GM23248 (cell line): ENCODE data around the gene COP1. TPM values are rescaled to one million over a fixed set of nuclear protein-coding genes. Genes with fewer than 3 reads are reported as not detected.

Experiments
- DNase-seq: peaks from one replicate; pipeline ENCODE4 v3.0.0-alpha.2; 2015
- H2AFZ ChIP-seq: fragments of 200-600 bp; sonication (generic); 2 replicates; pipeline ENCODE4 v1.6.1; 2016; ENCODE audit warnings: antibody characterized with exemption
- H3F3A ChIP-seq: fragments of 200-600 bp; sonication (generic); 2 replicates; pipeline ENCODE4 v1.6.1; 2016; ENCODE audit warnings: mild to moderate bottlenecking, antibody characterized with exemption, mixed run types; ENCODE audit not compliant: insufficient read depth
- H3K27ac ChIP-seq: fragments of 200-600 bp; sonication (generic); 2 replicates; pipeline ENCODE4 v1.5.1; 2016; ENCODE audit warnings: mild to moderate bottlenecking
- H3K27me3 ChIP-seq: fragments of 200-600 bp; sonication (generic); replicated peaks from 2 replicates; pipeline ENCODE4 v1.6.1; 2016; ENCODE audit warnings: mild to moderate bottlenecking; ENCODE audit not compliant: insufficient read depth
- H3K36me3 ChIP-seq: fragments of 200-600 bp; sonication (generic); 2 replicates; pipeline ENCODE4 v1.6.1; 2016; ENCODE audit warnings: low read depth, mild to moderate bottlenecking
- H3K4me1 ChIP-seq: fragments of 200-600 bp; sonication (generic); 2 replicates; pipeline ENCODE4 v1.6.1; 2016; ENCODE audit warnings: mild to moderate bottlenecking; ENCODE audit not compliant: insufficient read depth
- H3K4me2 ChIP-seq: fragments of 200-600 bp; sonication (generic); one replicate; pipeline ENCODE4 v1.6.1; 2016; ENCODE audit warnings: mild to moderate bottlenecking; ENCODE audit not compliant: unreplicated experiment
- H3K4me3 ChIP-seq: fragments of 200-600 bp; sonication (generic); 2 replicates; pipeline ENCODE4 v1.5.1; 2016; ENCODE audit warnings: mild to moderate bottlenecking
- H3K79me2 ChIP-seq: fragments of 200-600 bp; sonication (generic); 2 replicates; pipeline ENCODE4 v1.6.1; 2016; ENCODE audit warnings: mild to moderate bottlenecking; ENCODE audit not compliant: insufficient read depth
- H3K9ac ChIP-seq: fragments of 200-600 bp; sonication (generic); 2 replicates; pipeline ENCODE4 v1.6.1; 2016; ENCODE audit warnings: mild to moderate bottlenecking
- H3K9me2 ChIP-seq: fragments of 200-600 bp; sonication (generic); 2 replicates; pipeline ENCODE4 v1.6.1; 2016; ENCODE audit warnings: mixed run types, mild to moderate bottlenecking, moderate library complexity; ENCODE audit not compliant: insufficient read depth
- H3K9me3 ChIP-seq: fragments of 200-600 bp; sonication (generic); one replicate; pipeline ENCODE4 v1.6.1; 2017; ENCODE audit warnings: low read depth
- H4K20me1 ChIP-seq: fragments of 200-600 bp; sonication (generic); 2 replicates; pipeline ENCODE4 v1.6.0; 2016; ENCODE audit not compliant: insufficient read depth
- EZH2 ChIP-seq: fragments of 200-600 bp; sonication (generic); IDR thresholded peaks from 2 replicates; pipeline ENCODE4 v1.6.1; 2018; ENCODE audit warnings: antibody characterized with exemption, mild to moderate bottlenecking; ENCODE audit not compliant: insufficient read depth, poor library complexity, severe bottlenecking
- EZH2phosphoT487 ChIP-seq: fragments of 200-600 bp; sonication (generic); IDR thresholded peaks from 2 replicates; pipeline ENCODE4 v1.6.1; 2018; ENCODE audit warnings: antibody characterized with exemption, moderate library complexity, mild to moderate bottlenecking, low read depth; ENCODE audit not compliant: insufficient read depth
- WGBS, 2 experiments: methylation state at CpG; one replicate each; pipeline ENCODE4 v1.1.6; 2015 to 2017; ENCODE audit warnings: low lambda C conversion rate in 2 of 2, low coverage in 1 of 2; ENCODE audit errors: missing lambda C conversion rate in 2 of 2; 5-methylcytosine and 5-hydroxymethylcytosine counted together
- in situ Hi-C: fragments of 300-500 bp; cut with MboI; formaldehyde crosslinking; loops from 2 replicates; pipeline ENCODE4 v1.15.0; 2020
- polyA plus RNA-seq: library from polyadenylated mRNA; unstranded; fragments of >200 nt; fragmentation: Nextera tagmentation; extraction: Ambion mirVana; gene quantifications from 2 replicates; pipeline ENCODE4 v1.2.1, GENCODE V29; 2016
- total RNA-seq: library from RNA; depleted of rRNA; stranded (reverse); fragments of >200 nt; shearing (Covaris generic); gene quantifications from 2 replicates; pipeline ENCODE4 v1.2.3, GENCODE V29; 2014

The COP1 gene
- total and polyA plus RNA-seq, 2 experiments from 2014 or later: 42.4 to 55.1 TPM

- no peak for TF ChIP-seq EZH2
- TF ChIP-seq EZH2phosphoT487: no peak
- Histone ChIP-seq H3F3A (no peaks in the 10 kb centered on the region), H3K79me2 (peaks cover 23% of the 10 kb centered on the region), H4K20me1 (no peaks in the 10 kb centered on the region), H3K9me2 (no peaks in the 10 kb centered on the region), H3K27me3 (no peaks in the 10 kb centered on the region), H3K4me3 (no peak overlapping the region), H3K9ac (no peak overlapping the region), H2AFZ (no peak overlapping the region), H3K4me1 (no peaks in the 10 kb centered on the region), H3K9me3 (no peaks in the 10 kb centered on the region), H3K36me3 (no peaks in the 10 kb centered on the region), H3K4me2 (no peak overlapping the region), H3K27ac (no peak overlapping the region)
- DNase-seq: no peak
- in situ Hi-C loops: loop anchor here (25.0 kb wide), 1 partner anchor 579 kb away; no protein-coding TSS in a partner anchor
- WGBS, 2 experiments: 47 to 64% methylated on average over 1 of the region's 1 CpG
These were observed 140.4 kb downstream of the COP1 start for GRCh38 chr1:176066709-176067108.

DNA sequence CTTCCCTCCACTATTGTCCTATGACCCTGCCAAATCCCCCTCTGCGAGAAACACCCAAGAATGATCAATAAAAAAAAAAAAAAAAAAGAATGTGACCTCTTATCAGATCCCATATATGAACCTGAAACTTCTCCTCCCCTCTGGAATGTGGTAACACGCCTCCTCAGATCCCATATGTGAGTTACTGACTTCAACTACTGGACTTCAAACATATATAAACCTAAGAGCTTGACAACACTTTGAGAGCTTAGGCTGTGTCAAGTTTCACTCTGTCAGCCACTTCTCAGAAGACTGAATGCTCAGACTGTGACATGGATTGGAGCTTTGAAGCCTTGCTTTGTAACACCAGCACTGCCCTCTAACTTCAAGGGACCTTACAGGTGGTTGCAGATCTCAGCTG is 148.4 kb downstream of the COP1 start:
- no peak overlapping the region for H3K27ac ChIP-seq
- H3K9me3 ChIP-seq: no peaks in the 10 kb centered on the region
- WGBS, 2 experiments: 78 to 95% methylated on average over 2 of the region's 2 CpGs
- H4K20me1 ChIP-seq: no peaks in the 10 kb centered on the region
- H3K36me3 ChIP-seq: no peaks in the 10 kb centered on the region
- no peak overlapping the region for H3K4me3 ChIP-seq
- no peaks in the 10 kb centered on the region for H3K27me3 ChIP-seq
- no peaks in the 10 kb centered on the region for H3K4me1 ChIP-seq
- no peaks in the 10 kb centered on the region for H3K9me2 ChIP-seq
- H3K79me2 ChIP-seq: peaks cover 7% of the 10 kb centered on the region
- H2AFZ ChIP-seq: no peak overlapping the region
- no peaks in the 10 kb centered on the region for H3F3A ChIP-seq
- DNase-seq: no peak
- TF ChIP-seq EZH2phosphoT487: no peak
- no peak for TF ChIP-seq EZH2
- in situ Hi-C loops: loop anchor here (25.0 kb wide), 1 partner anchor 571 kb away; no protein-coding TSS in a partner anchor
- no peak overlapping the region for H3K9ac ChIP-seq
- H3K4me2 ChIP-seq: no peak overlapping the region

DNA sequence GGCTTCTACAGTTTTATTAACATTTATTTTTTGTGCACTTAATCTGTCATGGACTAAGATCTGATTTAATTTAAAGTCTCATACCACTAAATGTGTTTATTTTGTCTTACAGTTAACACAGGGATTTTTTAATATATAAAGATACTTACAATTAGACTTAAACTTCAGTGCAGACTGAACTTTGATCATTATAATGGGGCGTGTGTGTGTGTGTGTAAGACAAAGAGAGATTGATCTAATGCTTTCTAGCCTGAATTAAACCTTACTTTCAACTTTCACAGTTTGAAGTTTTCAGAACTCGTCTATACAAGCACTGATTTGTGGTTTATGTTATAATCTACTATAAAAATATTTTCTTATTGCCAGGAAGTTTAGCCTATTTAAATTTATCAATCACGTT is 150.8 kb downstream of the COP1 start:
- no peaks in the 10 kb centered on the region for H4K20me1 ChIP-seq
- peaks cover 6% of the 10 kb centered on the region; the same call in 1 of the 2 replicates for H3F3A ChIP-seq
- H3K4me2 ChIP-seq: no peak overlapping the region
- WGBS, 2 experiments: 96 to 99% methylated on average over 3 of the region's 3 CpGs
- no peaks in the 10 kb centered on the region for H3K9me3 ChIP-seq
- TF ChIP-seq EZH2 (no peak), EZH2phosphoT487 (no peak)
- no peaks in the 10 kb centered on the region for H3K9me2 ChIP-seq
- no peaks in the 10 kb centered on the region for H3K27me3 ChIP-seq
- H3K9ac ChIP-seq: no peak overlapping the region
- no peak for DNase-seq
- H3K4me3 ChIP-seq: no peak overlapping the region
- in situ Hi-C loops: loop anchor here (25.0 kb wide), 1 partner anchor 569 kb away; no protein-coding TSS in a partner anchor
- 0 out of 2 replicates have a peak, but pooled peaks cover 4% of the 10 kb centered on the region for H3K79me2 ChIP-seq
- H3K36me3 ChIP-seq: no peaks in the 10 kb centered on the region
- H2AFZ ChIP-seq: no peak overlapping the region
- no peak overlapping the region for H3K27ac ChIP-seq
- no peaks in the 10 kb centered on the region for H3K4me1 ChIP-seq

DNA sequence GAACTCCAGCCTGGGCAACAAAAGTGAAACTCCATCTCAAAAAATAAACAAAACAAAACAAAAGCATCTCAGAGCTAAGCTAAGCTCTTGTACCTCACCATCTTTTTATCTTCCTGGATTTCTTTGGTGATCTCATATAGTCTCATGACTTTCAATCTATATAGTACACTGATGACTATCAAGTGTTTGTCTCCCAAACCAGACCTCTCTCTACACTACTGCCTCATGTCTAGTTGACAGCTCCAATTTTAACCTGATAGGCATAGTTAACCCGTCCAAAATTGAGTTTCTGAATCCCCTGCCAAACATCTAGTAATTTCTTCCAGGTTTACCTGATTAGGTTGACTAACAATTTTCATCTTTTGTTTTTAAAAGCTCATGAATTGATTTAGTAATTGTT is 151.7 kb downstream of the COP1 start:
- no peak for TF ChIP-seq EZH2
- TF ChIP-seq EZH2phosphoT487: no peak
- H3K4me2 ChIP-seq: no peak overlapping the region
- H3K9me2 ChIP-seq: no peaks in the 10 kb centered on the region
- peaks cover 6% of the 10 kb centered on the region; the same call in 1 of the 2 replicates for H3F3A ChIP-seq
- WGBS, 2 experiments: 92 to 100% methylated on average over 1 of the region's 1 CpG
- no peaks in the 10 kb centered on the region for H3K27me3 ChIP-seq
- no peaks in the 10 kb centered on the region for H3K4me1 ChIP-seq
- H3K36me3 ChIP-seq: no peaks in the 10 kb centered on the region
- H3K79me2 ChIP-seq: 0 out of 2 replicates have a peak, but pooled peaks cover 4% of the 10 kb centered on the region
- no peaks in the 10 kb centered on the region for H4K20me1 ChIP-seq
- DNase-seq: no peak
- no peak overlapping the region for H3K27ac ChIP-seq
- H3K9ac ChIP-seq: no peak overlapping the region
- H3K9me3 ChIP-seq: no peaks in the 10 kb centered on the region
- in situ Hi-C loops: loop anchor here (25.0 kb wide), 1 partner anchor 568 kb away; no protein-coding TSS in a partner anchor
- no peak overlapping the region for H2AFZ ChIP-seq
- no peak overlapping the region for H3K4me3 ChIP-seq
